WTC11 (cell line): ENCODE data around the gene MND1. TPM values are rescaled to one million over a fixed set of nuclear protein-coding genes. Genes with fewer than 3 reads are reported as not detected.

Source experiments
- CREB1 ChIP-seq: sonication (generic); formaldehyde crosslinking; IDR thresholded peaks from 2 replicates; pipeline ENCODE4 v1.8.0; 2023; ENCODE audit warnings: mild to moderate bottlenecking, missing genetic modification reagents
- CTCF ChIP-seq: fragments of 200-600 bp; IDR thresholded peaks from 2 replicates; pipeline ENCODE4 v1.8.0; 2022; ENCODE audit warnings: antibody characterized with exemption
- EMX1 ChIP-seq: fragments of 250-450 bp; sonication (Bioruptor Pico); IDR thresholded peaks from 2 replicates; pipeline ENCODE4 v1.8.0; 2021; ENCODE audit warnings: mild to moderate bottlenecking
- GRHL2 ChIP-seq: fragments of 250-450 bp; sonication (Bioruptor Pico); IDR thresholded peaks from 2 replicates; pipeline ENCODE4 v1.8.0; 2022; ENCODE audit warnings: mild to moderate bottlenecking, moderate library complexity; ENCODE audit not compliant: insufficient replicate concordance, severe bottlenecking
- HMGXB4 ChIP-seq: sonication (generic); formaldehyde crosslinking; IDR thresholded peaks from 2 replicates; pipeline ENCODE4 v1.8.1; 2023; ENCODE audit warnings: mild to moderate bottlenecking, moderate library complexity, missing genetic modification reagents
- IRF2 ChIP-seq: sonication (generic); formaldehyde crosslinking; IDR thresholded peaks from 2 replicates; pipeline ENCODE4 v1.8.0; 2022; ENCODE audit warnings: low read depth, missing genetic modification reagents, borderline replicate concordance
- JAZF1 ChIP-seq: fragments of 250-450 bp; sonication (Bioruptor Pico); IDR thresholded peaks from 2 replicates; pipeline ENCODE4 v1.9.0; 2021; ENCODE audit warnings: moderate library complexity, mild to moderate bottlenecking, inconsistent platforms
- MXD4 ChIP-seq: fragments of 250-450 bp; sonication (Bioruptor Pico); IDR thresholded peaks from 2 replicates; pipeline ENCODE4 v1.8.0; 2021; ENCODE audit warnings: mild to moderate bottlenecking, moderate library complexity, borderline replicate concordance
- STAT6 ChIP-seq: sonication (generic); formaldehyde crosslinking; conservative IDR thresholded peaks from 2 replicates; pipeline ENCODE4 v1.8.1; 2023; ENCODE audit warnings: mild to moderate bottlenecking, low read depth, missing genetic modification reagents, moderate library complexity
- TCF7 ChIP-seq: sonication (generic); formaldehyde crosslinking; IDR thresholded peaks from 2 replicates; pipeline ENCODE4 v1.8.0; 2022; ENCODE audit warnings: mild to moderate bottlenecking, low read depth, missing genetic modification reagents, moderate library complexity
- TEAD1 ChIP-seq: sonication (generic); formaldehyde crosslinking; IDR thresholded peaks from 2 replicates; pipeline ENCODE4 v1.8.0; 2022; ENCODE audit warnings: mild to moderate bottlenecking, missing genetic modification reagents
- TP53 ChIP-seq: sonication (generic); formaldehyde crosslinking; IDR thresholded peaks from 2 replicates; pipeline ENCODE4 v1.8.1; 2023; ENCODE audit warnings: mild to moderate bottlenecking, missing genetic modification reagents
- ZBTB21 ChIP-seq: sonication (generic); formaldehyde crosslinking; IDR thresholded peaks from 2 replicates; pipeline ENCODE4 v1.8.1; 2023; ENCODE audit warnings: mild to moderate bottlenecking, missing genetic modification reagents, borderline replicate concordance
- ZNF219 ChIP-seq: sonication (generic); formaldehyde crosslinking; IDR thresholded peaks from 2 replicates; pipeline ENCODE4 v1.8.0; 2023; ENCODE audit warnings: missing genetic modification reagents, mild to moderate bottlenecking, borderline replicate concordance
- ZNF232 ChIP-seq: sonication (generic); formaldehyde crosslinking; IDR thresholded peaks from 2 replicates; pipeline ENCODE4 v1.8.0; 2022; ENCODE audit warnings: mild to moderate bottlenecking, missing genetic modification reagents
- total RNA-seq: library from RNA; stranded (reverse); gene quantifications from 3 replicates; pipeline ENCODE4 v1.2.3, GENCODE V29; 2021
- TF ChIP-seq, protein P1 (sequence below): fragments of 250-450 bp; sonication (Bioruptor Pico); IDR thresholded peaks from 2 replicates; pipeline ENCODE4 v1.9.0; 2021; ENCODE audit warnings: mild to moderate bottlenecking, borderline replicate concordance
- TF ChIP-seq, protein P2 (sequence below): sonication (generic); formaldehyde crosslinking; IDR thresholded peaks from 2 replicates; pipeline ENCODE4 v1.8.1; 2022; ENCODE audit warnings: mild to moderate bottlenecking, moderate library complexity, missing genetic modification reagents
- TF ChIP-seq, protein P3 (sequence below): fragments of 250-450 bp; sonication (Bioruptor Pico); IDR thresholded peaks from 2 replicates; pipeline ENCODE4 v1.9.0; 2021; ENCODE audit warnings: mild to moderate bottlenecking
- TF ChIP-seq, protein P4 (sequence below): sonication (generic); formaldehyde crosslinking; IDR thresholded peaks from 2 replicates; pipeline ENCODE4 v1.8.0; 2022; ENCODE audit warnings: mild to moderate bottlenecking, missing genetic modification reagents

Gene MND1
- total RNA-seq, 1 experiment from 2014 or later: 36.0 TPM

- TF ChIP-seq, protein P1, sequence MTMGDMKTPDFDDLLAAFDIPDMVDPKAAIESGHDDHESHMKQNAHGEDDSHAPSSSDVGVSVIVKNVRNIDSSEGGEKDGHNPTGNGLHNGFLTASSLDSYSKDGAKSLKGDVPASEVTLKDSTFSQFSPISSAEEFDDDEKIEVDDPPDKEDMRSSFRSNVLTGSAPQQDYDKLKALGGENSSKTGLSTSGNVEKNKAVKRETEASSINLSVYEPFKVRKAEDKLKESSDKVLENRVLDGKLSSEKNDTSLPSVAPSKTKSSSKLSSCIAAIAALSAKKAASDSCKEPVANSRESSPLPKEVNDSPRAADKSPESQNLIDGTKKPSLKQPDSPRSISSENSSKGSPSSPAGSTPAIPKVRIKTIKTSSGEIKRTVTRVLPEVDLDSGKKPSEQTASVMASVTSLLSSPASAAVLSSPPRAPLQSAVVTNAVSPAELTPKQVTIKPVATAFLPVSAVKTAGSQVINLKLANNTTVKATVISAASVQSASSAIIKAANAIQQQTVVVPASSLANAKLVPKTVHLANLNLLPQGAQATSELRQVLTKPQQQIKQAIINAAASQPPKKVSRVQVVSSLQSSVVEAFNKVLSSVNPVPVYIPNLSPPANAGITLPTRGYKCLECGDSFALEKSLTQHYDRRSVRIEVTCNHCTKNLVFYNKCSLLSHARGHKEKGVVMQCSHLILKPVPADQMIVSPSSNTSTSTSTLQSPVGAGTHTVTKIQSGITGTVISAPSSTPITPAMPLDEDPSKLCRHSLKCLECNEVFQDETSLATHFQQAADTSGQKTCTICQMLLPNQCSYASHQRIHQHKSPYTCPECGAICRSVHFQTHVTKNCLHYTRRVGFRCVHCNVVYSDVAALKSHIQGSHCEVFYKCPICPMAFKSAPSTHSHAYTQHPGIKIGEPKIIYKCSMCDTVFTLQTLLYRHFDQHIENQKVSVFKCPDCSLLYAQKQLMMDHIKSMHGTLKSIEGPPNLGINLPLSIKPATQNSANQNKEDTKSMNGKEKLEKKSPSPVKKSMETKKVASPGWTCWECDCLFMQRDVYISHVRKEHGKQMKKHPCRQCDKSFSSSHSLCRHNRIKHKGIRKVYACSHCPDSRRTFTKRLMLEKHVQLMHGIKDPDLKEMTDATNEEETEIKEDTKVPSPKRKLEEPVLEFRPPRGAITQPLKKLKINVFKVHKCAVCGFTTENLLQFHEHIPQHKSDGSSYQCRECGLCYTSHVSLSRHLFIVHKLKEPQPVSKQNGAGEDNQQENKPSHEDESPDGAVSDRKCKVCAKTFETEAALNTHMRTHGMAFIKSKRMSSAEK (CRISPR knock-in tag): no peak
- TF ChIP-seq, protein P2, sequence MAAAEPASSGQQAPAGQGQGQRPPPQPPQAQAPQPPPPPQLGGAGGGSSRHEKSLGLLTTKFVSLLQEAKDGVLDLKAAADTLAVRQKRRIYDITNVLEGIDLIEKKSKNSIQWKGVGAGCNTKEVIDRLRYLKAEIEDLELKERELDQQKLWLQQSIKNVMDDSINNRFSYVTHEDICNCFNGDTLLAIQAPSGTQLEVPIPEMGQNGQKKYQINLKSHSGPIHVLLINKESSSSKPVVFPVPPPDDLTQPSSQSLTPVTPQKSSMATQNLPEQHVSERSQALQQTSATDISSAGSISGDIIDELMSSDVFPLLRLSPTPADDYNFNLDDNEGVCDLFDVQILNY (CRISPR knock-in tag): no peak
- TF ChIP-seq JAZF1 (CRISPR knock-in tag) (no peak), MXD4 (CRISPR knock-in tag) (no peak), CREB1 (CRISPR knock-in tag) (no peak), IRF2 (CRISPR knock-in tag) (no peak), HMGXB4 (no peak), CTCF (no peak), TCF7 (CRISPR knock-in tag) (no peak), ZBTB21 (CRISPR knock-in tag) (peak; percentile 50; the same call in 1 of the 2 replicates), ZNF219 (CRISPR knock-in tag) (0 out of 2 replicates have a peak, but pooled peaks have one; percentile 37), TEAD1 (peak; percentile 71; the same call in 1 of the 2 replicates), ZNF232 (no peak), GRHL2 (CRISPR knock-in tag) (no peak), STAT6 (no peak), EMX1 (CRISPR knock-in tag) (no peak), TP53 (CRISPR knock-in tag) (no peak; the same call in 1 of the 2 replicates)
- TF ChIP-seq, protein P3, sequence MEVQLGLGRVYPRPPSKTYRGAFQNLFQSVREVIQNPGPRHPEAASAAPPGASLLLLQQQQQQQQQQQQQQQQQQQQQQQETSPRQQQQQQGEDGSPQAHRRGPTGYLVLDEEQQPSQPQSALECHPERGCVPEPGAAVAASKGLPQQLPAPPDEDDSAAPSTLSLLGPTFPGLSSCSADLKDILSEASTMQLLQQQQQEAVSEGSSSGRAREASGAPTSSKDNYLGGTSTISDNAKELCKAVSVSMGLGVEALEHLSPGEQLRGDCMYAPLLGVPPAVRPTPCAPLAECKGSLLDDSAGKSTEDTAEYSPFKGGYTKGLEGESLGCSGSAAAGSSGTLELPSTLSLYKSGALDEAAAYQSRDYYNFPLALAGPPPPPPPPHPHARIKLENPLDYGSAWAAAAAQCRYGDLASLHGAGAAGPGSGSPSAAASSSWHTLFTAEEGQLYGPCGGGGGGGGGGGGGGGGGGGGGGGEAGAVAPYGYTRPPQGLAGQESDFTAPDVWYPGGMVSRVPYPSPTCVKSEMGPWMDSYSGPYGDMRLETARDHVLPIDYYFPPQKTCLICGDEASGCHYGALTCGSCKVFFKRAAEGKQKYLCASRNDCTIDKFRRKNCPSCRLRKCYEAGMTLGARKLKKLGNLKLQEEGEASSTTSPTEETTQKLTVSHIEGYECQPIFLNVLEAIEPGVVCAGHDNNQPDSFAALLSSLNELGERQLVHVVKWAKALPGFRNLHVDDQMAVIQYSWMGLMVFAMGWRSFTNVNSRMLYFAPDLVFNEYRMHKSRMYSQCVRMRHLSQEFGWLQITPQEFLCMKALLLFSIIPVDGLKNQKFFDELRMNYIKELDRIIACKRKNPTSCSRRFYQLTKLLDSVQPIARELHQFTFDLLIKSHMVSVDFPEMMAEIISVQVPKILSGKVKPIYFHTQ (CRISPR knock-in tag): no peak
- TF ChIP-seq, protein P4, sequence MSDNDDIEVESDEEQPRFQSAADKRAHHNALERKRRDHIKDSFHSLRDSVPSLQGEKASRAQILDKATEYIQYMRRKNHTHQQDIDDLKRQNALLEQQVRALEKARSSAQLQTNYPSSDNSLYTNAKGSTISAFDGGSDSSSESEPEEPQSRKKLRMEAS (CRISPR knock-in tag): peak; percentile 71
These were observed 107.6 kb downstream of the MND1 start (continued) for GRCh38 chr4:153451911-153452657.
